ENCODE data around the gene ZWILCH. TPM values are rescaled to one million over a fixed set of nuclear protein-coding genes. Genes with fewer than 3 reads are reported as not detected.

The ZWILCH gene
- total and polyA plus RNA-seq, 8 donors = 1.2 to 4.3 (median 3.1) TPM

DNA sequence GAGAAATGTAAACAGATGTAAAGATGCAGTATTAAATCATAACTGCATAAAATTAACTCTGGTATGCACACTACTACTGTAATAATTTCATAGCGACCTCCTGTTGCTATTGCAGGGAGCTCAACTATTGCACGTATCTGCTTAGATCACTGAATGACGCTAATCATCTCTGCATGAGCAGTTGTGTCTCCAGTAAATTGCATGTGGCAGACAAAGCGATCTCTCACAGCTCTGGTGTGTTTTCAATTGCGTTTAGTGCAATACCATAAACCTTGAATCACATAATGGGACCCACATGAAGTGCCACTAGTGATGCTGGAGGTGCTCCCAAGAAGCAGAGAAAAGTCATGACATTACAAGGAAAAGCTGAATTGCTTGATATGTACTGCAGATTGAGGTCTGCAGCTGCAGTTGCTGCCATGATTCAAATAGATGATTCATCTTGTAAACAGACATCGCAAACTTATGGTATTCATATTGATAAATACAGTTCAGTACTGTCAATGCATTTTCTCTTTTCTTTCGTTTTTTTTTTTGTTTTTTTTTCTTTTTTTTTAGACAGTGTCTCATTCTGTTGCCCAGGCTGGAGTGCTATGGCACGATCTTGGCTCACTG lies 90.9 kb downstream of the ZWILCH start:
- Histone ChIP-seq H3K4me1 (no peaks in the 10 kb centered on the region), H3K27me3 (no peaks in the 10 kb centered on the region), H3K36me3 (no peaks in the 10 kb centered on the region), H3K27ac (no peak overlapping the region), H3K9me3 (no peaks in the 10 kb centered on the region), H3K4me3 (no peak overlapping the region)
- no peak for DNase-seq
- WGBS, 2 donors = 69 to 75% methylated on average over 8 of the region's 8 CpGs
- no peak for ATAC-seq
- TF ChIP-seq, protein P1, sequence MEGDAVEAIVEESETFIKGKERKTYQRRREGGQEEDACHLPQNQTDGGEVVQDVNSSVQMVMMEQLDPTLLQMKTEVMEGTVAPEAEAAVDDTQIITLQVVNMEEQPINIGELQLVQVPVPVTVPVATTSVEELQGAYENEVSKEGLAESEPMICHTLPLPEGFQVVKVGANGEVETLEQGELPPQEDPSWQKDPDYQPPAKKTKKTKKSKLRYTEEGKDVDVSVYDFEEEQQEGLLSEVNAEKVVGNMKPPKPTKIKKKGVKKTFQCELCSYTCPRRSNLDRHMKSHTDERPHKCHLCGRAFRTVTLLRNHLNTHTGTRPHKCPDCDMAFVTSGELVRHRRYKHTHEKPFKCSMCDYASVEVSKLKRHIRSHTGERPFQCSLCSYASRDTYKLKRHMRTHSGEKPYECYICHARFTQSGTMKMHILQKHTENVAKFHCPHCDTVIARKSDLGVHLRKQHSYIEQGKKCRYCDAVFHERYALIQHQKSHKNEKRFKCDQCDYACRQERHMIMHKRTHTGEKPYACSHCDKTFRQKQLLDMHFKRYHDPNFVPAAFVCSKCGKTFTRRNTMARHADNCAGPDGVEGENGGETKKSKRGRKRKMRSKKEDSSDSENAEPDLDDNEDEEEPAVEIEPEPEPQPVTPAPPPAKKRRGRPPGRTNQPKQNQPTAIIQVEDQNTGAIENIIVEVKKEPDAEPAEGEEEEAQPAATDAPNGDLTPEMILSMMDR (IDR thresholded peaks at IDR 0.05) = no peak
- FAIRE-seq = no peak
- intact Hi-C loops (cut with DNase I) = no loop called here

DNA sequence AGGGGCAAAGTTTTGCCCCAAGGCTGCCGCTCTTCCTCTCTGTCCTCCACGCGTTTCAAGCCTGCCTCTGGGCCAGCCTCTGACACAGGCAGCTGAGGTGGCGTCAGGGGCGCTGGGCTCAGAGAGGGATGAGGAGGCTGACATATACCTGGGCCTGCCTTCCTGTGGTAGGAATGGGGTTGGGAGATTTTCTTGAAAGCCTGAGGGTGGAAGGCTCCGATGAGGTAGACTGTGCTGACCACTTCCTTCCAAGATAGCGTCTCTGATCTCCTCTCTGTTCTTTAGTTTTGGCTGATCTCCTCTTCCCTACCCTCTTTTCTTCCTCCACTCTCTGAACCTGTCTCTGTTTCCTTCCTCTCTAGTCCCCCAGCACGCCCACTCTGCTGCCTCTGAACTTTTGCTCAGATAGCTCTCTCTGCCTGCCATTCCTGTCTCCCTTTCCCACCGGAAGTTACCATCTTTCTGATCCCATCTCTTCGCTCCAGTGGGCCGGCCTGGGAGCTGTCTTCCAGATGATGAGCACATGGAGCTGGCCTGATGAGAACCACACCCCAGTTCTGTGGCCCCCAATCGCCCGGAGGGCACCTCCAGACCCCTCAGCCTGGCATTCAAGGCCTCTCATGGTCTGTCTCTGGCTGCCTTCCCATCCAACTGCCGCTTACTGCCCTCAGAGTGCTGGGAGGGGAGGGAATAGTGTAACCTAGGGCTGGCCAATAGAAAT lies 93.1 kb downstream of the ZWILCH start:
- ATAC-seq (no peak), DNase-seq (no peak), FAIRE-seq (no peak)
- no peaks in the 10 kb centered on the region for H3K27me3 ChIP-seq
- H3K27ac ChIP-seq = no peak overlapping the region
- H3K4me1 ChIP-seq = no peaks in the 10 kb centered on the region
- TF ChIP-seq, protein P1 (IDR thresholded peaks at IDR 0.05) = no peak
- WGBS, 2 donors = 76 to 78% methylated on average over 14 of the region's 14 CpGs
- H3K36me3 ChIP-seq = no peaks in the 10 kb centered on the region
- H3K4me3 ChIP-seq = no peak overlapping the region
- no peaks in the 10 kb centered on the region for H3K9me3 ChIP-seq
- intact Hi-C loops (cut with DNase I) = no loop called here

Small RNA genes within 50 kb of the gene (microRNA-seq; reads per million reads assigned to microRNA genes)
- gene MIR4512 = 0 reads per million in 2 donors

Other genes with a start within 250 kb of the ZWILCH start
- gene DIS3L, start 211.8 kb upstream of the ZWILCH start, total RNA-seq = 10 to 100 TPM; 16.8 to 20.2 (median 18.7) TPM
- 10 to 100 TPM in 1 of 2 donors, 1 to 10 TPM in 1; 8.3 to 16.2 TPM for gene DIS3L, start 211.8 kb upstream of the ZWILCH start, polyA plus RNA-seq
- 1 to 10 TPM; 2.5 to 4.6 (median 3.4) TPM for gene TIPIN, start 148.6 kb upstream of the ZWILCH start, total RNA-seq
- 1 to 10 TPM; 2.8 to 5.2 TPM for gene TIPIN, start 148.6 kb upstream of the ZWILCH start, polyA plus RNA-seq
- 10 to 100 TPM; 10.1 to 23.3 (median 16.4) TPM for gene MAP2K1, start 118.4 kb upstream of the ZWILCH start, total RNA-seq
- gene MAP2K1, start 118.4 kb upstream of the ZWILCH start, polyA plus RNA-seq = 10 to 100 TPM in 1 of 2 donors, 1 to 10 TPM in 1; 7.6 to 18.7 TPM
- 10 to 100 TPM in 3 of 6 donors, 1 to 10 TPM in 3; 9.0 to 15.1 (median 11.3) TPM for gene SNAPC5, start 7.6 kb upstream of the ZWILCH start, total RNA-seq
- gene SNAPC5, start 7.6 kb upstream of the ZWILCH start, polyA plus RNA-seq = 10 to 100 TPM; 20.5 to 21.6 TPM
- 1,000 to 10,000 TPM; 1,130 to 2,134 (median 1,559) TPM for gene RPL4, start 471 bp upstream of the ZWILCH start, total RNA-seq
- 1,000 to 10,000 TPM; 1,527 to 1,586 TPM for gene RPL4, start 471 bp upstream of the ZWILCH start, polyA plus RNA-seq
- gene LCTL, start 60.7 kb downstream of the ZWILCH start, total RNA-seq = not detected
- gene LCTL, start 60.7 kb downstream of the ZWILCH start, polyA plus RNA-seq = not detected
- 10 to 100 TPM in 1 of 6 donors, 1 to 10 TPM in 5; 2.8 to 13.1 (median 3.7) TPM for gene SMAD6, start 196.9 kb downstream of the ZWILCH start, total RNA-seq
- gene SMAD6, start 196.9 kb downstream of the ZWILCH start, polyA plus RNA-seq = 1 to 10 TPM; 2.6 to 2.7 TPM